Astrocyte of the cerebellum (primary cell): ENCODE data around the gene TRMT44.
A peak's percentile ranks its signal among the peaks of the same experiment; 100 is the strongest.

ENCODE experiments used
- DNase-seq: peaks from one replicate; pipeline ENCODE4 v3.0.0-alpha.2; 2011; ENCODE audit warnings: low read depth
- H3K4me3 ChIP-seq: 2 replicates; pipeline ENCODE4 v1.5.1; 2011; ENCODE audit warnings: mild to moderate bottlenecking, low read depth, low read length, moderate library complexity
- CTCF ChIP-seq: IDR thresholded peaks from 2 replicates; pipeline ENCODE4 v1.5.1; 2012; ENCODE audit warnings: low read length, low read depth, moderate library complexity, mild to moderate bottlenecking; ENCODE audit errors: missing control alignments
- in situ Hi-C: cut with HindIII; loops from 2 replicates; pipeline ENCODE4 v1.10.0; 2017; ENCODE audit warnings: low sequenced_read_pairs

TRMT44 gene

GRCh38 chr4:8504279-8505007 is 63.9 kb downstream of the TRMT44 start:
- TF ChIP-seq CTCF = no peak
- no peak overlapping the region for H3K4me3 ChIP-seq
- no peak for DNase-seq
- in situ Hi-C loops = loop anchor here (5.0 kb wide), 1 partner anchor 93 kb away; no protein-coding TSS in a partner anchor

- H3K4me3 ChIP-seq = no peak overlapping the region
- TF ChIP-seq CTCF = no peak
- no peak for DNase-seq
- in situ Hi-C loops = no loop called here
Observed at GRCh38 chr4:8505229-8505628, 64.7 kb downstream of the TRMT44 start.

GRCh38 chr4:8506006-8506372 is 65.4 kb downstream of the TRMT44 start:
- no peak for DNase-seq
- in situ Hi-C loops = no loop called here
- no peak for TF ChIP-seq CTCF
- no peak overlapping the region for H3K4me3 ChIP-seq

GRCh38 chr4:8506373-8507195 is 66.0 kb downstream of the TRMT44 start:
- H3K4me3 ChIP-seq = no peak overlapping the region
- peak; percentile 41 for DNase-seq
- no peak for TF ChIP-seq CTCF
- in situ Hi-C loops = no loop called here

- no peak for TF ChIP-seq CTCF
- H3K4me3 ChIP-seq = no peak overlapping the region
- in situ Hi-C loops = no loop called here
- no peak for DNase-seq
Observed at GRCh38 chr4:8507196-8507570, 66.6 kb downstream of the TRMT44 start.

GRCh38 chr4:8507624-8508023 is 67.0 kb downstream of the TRMT44 start:
- TF ChIP-seq CTCF = no peak
- in situ Hi-C loops = no loop called here
- H3K4me3 ChIP-seq = no peak overlapping the region
- DNase-seq = no peak
